H1 (cell line): ENCODE results near the gene CRHR2. TPM values are rescaled to one million over a fixed set of nuclear protein-coding genes. Genes with fewer than 3 reads are reported as not detected.

Source experiments
- CBX5 ChIP-seq: fragments of 300-800, 300-1000 bp; sonication (generic); IDR thresholded peaks from 2 replicates; pipeline ENCODE4 v1.7.1; 2016; ENCODE audit warnings: antibody characterized with exemption, low read length, low read depth
- POU5F1 ChIP-seq: IDR thresholded peaks from 2 replicates; pipeline ENCODE4 v1.6.1; 2011; ENCODE audit warnings: low read depth, mild to moderate bottlenecking, low read length, moderate library complexity
- SP2 ChIP-seq: IDR thresholded peaks from 2 replicates; pipeline ENCODE4 v1.6.1; 2012; ENCODE audit warnings: mild to moderate bottlenecking, low read length, inconsistent platforms
- TAF1 ChIP-seq: IDR thresholded peaks from 2 replicates; pipeline ENCODE4 v1.6.1; 2011; ENCODE audit warnings: mild to moderate bottlenecking, low read depth, low read length
- polyA plus RNA-seq, 7 experiments: library from polyadenylated mRNA; depleted of rRNA in 3 of 7; stranded (reverse) in 5 of 7; unstranded in 2 of 7; fragments of >200 nt in 5 of 7; fragments of 200-250 nt in 2 of 7; gene quantifications; 1 replicate in 5 of 7; 2 replicates in 1 of 7; 4 replicates in 1 of 7; pipeline versions ENCODE4 v1.2.1 to v1.2.3, GENCODE V29; 2011 to 2013; ENCODE audit warnings: missing spikeins in 2 of 7, mixed read lengths in 2 of 7
- total RNA-seq: library from RNA; stranded (reverse); fragmentation: NEBNext Ultra II Directional; extraction: Animal tissue kit (Norgen Biotek cat#: 25700); gene quantifications from 2 replicates; pipeline ENCODE4 v1.2.1, GENCODE V29; 2021
- TF ChIP-seq, protein P1 (sequence below), 3 experiments: IDR thresholded peaks; 1 replicate in 2 of 3; 2 replicates in 1 of 3; pipeline versions ENCODE4 v1.5.1 to v1.6.1; 2011; ENCODE audit warnings: low read length in 3 of 3, mild to moderate bottlenecking in 3 of 3, inconsistent platforms in 2 of 3, low read depth in 1 of 3, moderate library complexity in 1 of 3; ENCODE audit not compliant: insufficient read depth in 1 of 3; ENCODE audit errors: control extremely low read depth in 1 of 3

CRHR2 gene
- total and polyA plus RNA-seq, 2 of the 8 experiments (the other 6 are each of a cell fraction or from before 2014, with no cell fraction given), result 0.37 to 1.3 TPM

DNA sequence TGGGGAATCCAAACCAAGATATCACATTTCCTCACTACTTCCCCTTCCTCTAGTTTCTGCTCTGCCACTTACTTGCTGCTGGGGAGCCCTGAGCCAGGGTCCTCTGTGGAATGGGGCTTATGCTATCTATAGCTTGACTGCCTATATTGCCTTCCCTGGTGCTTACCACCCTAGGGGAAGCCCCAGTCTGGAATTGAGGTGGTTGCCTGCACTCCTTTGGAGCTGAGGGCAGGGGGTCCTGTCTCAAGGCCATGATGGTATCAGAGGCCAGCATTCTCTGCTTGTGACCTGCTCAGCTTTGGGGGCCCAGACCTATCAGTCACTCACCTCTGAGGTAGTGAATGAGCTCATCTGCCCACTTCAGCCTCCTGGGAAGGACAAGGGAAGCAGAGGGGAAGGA is 40.4 kb upstream of the CRHR2 start (continued):
- TF ChIP-seq TAF1 (no peak), POU5F1 (no peak), SP2 (no peak), CBX5 (no peak)
- TF ChIP-seq, protein P1, sequence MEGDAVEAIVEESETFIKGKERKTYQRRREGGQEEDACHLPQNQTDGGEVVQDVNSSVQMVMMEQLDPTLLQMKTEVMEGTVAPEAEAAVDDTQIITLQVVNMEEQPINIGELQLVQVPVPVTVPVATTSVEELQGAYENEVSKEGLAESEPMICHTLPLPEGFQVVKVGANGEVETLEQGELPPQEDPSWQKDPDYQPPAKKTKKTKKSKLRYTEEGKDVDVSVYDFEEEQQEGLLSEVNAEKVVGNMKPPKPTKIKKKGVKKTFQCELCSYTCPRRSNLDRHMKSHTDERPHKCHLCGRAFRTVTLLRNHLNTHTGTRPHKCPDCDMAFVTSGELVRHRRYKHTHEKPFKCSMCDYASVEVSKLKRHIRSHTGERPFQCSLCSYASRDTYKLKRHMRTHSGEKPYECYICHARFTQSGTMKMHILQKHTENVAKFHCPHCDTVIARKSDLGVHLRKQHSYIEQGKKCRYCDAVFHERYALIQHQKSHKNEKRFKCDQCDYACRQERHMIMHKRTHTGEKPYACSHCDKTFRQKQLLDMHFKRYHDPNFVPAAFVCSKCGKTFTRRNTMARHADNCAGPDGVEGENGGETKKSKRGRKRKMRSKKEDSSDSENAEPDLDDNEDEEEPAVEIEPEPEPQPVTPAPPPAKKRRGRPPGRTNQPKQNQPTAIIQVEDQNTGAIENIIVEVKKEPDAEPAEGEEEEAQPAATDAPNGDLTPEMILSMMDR (IDR thresholded peaks at IDR 0.05; ENCODE audit: control extremely low read depth in 1 of 3, insufficient read depth in 1 of 3, low read depth in 1 of 3, low read length in 3 of 3), result no peak
